ENCODE measurements around the gene SP110.
A peak's percentile ranks its signal among the peaks of the same experiment; 100 is the strongest.

- TF ChIP-seq CTCF (IDR thresholded peaks at IDR 0.05; ENCODE audit: low read depth, low read length): peak; percentile 75
- no peak for TF ChIP-seq POLR2A (IDR thresholded peaks at IDR 0.05; ENCODE audit: extremely low read depth, insufficient read length)
Observed at GRCh38 chr2:230160112-230160660, 59.6 kb downstream of the SP110 start.
